Stimulated activated CD8-positive, alpha-beta memory T cell treated with anti-CD3 and anti-CD28 coated beads, Interleukin-4, amount 100 ng/mL, for 1 hour (primary cell): ENCODE results near the gene ANKFY1.

Experiments used
- DNase-seq, 2 donors: peaks; one replicate each; pipeline ENCODE4 v3.0.0-alpha.2; 2020; ENCODE audit warnings: low read depth in 2 of 2, low spot score in 1 of 2

Gene ANKFY1

DNA sequence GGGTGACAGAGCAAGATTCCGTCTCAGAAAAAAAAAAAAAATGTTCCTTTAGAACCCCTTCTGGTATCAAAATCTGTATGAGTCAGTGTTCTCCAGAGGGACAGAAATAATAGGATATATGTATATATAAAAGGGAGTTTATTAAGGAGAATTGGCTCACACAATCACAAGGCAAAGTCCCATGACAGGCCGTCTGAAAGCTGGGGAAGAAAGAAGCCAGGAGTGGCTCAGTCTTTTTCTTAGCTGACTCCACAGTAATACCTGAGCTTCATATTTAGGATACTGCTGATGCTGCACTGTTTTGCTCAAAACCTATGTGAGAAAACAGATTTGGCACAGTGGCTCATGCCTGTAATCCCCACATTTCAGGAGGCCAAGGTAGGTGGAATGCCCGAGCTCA is 143.4 kb downstream of the ANKFY1 start:
- no peak for DNase-seq

DNA sequence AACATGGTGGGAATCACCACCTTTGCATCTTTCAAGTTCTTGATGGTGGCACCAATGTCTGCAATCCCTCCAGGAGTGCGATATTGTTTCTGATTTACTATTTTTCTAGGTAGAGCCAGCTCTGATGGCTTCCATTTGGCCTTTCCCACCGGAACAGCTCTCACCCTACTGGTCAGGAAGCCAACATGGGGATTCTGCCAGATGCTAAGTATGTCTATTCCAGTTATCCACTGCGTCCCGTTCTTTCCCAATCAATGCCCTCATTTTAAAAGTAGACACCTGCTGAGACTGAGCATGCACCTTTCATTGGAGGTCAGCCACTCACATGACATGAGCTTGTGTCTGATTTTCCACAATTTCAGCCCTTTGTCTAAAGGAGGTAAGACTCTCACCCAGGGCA is 144.5 kb downstream of the ANKFY1 start:
- DNase-seq, result no peak

- no peak for DNase-seq
Observed at GRCh38 chr17:4118015-4118743, 145.6 kb downstream of the ANKFY1 start.

DNA sequence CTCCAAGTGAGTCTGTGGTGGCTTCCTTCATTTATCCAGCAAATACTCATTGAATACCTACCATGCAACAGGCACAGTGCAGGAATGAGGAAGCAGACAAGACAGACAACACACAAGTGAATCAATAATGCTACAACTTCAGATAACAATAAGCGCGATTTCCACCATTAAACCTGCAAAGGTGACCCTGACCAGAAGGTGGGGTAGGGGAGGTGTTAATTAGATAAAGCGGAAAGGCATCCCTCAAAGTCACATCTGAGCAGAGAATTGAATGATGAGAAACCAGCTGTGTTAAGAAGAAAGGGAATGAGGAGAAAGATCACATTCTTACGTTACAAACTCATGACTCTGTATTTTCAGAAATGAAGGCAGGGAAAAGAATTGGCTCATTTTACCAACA is 147.3 kb downstream of the ANKFY1 start:
- no peak for DNase-seq
